Cardiac fibroblast (primary cell): ENCODE results near the gene CD300H.

Source experiments
- DNase-seq, 2 donors: peaks; one replicate each; pipeline versions ENCODE4 v3.0.0 to v3.0.0-alpha.2; 2010; ENCODE audit warnings: low read depth in 2 of 2
- H3K4me3 ChIP-seq, 2 donors: replicated peaks in 1 of 2; 1 replicate in 1 of 2; 2 replicates in 1 of 2; pipeline ENCODE4 v1.5.1; 2011; ENCODE audit warnings: low read depth in 2 of 2, low read length in 2 of 2, mild to moderate bottlenecking in 2 of 2, moderate library complexity in 1 of 2
- CTCF ChIP-seq: IDR thresholded peaks from one replicate; pipeline ENCODE4 v1.5.1; 2011; ENCODE audit warnings: low read depth, mild to moderate bottlenecking, low read length, inconsistent platforms

The CD300H gene

DNA sequence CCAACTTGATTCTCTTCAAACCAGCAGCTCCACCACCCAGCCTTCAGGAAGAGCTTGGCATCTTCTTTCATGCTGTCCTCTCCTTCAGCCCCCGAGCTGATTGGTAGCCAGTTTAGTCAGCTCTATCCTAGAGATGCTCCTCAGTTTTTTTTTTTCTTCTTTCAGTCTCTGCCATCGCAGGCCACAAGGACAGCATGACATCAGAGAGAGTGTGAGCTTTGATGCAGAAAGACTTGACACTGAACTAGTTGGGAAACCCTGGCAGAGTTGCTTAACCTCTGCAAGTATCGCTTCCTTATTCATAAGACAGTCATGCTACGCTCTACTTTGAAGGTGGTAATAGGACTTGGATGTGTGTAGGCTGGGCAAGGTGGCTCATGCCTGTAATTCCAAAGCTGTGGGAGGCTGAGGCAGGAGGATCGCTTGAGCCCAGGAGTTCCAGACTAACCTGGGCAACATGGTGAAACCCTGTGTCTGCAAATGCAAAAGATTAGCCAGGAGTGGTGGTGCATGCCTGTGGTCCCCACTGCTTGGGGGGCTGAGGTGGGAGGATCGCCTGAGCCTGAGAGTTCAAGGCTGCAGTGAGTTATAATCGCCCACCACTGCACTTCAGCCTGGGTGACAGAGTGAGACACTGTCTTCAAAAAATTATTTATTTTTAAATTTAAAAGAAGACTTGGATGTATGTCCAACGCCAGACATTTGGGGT is 38.7 kb downstream of the CD300H start:
- DNase-seq = no peak
- TF ChIP-seq CTCF = no peak
- no peak overlapping the region for H3K4me3 ChIP-seq

GRCh38 chr17:74527756-74528155 is 39.6 kb downstream of the CD300H start:
- TF ChIP-seq CTCF = no peak
- no peak overlapping the region for H3K4me3 ChIP-seq
- no peak for DNase-seq

- no peak for DNase-seq
- H3K4me3 ChIP-seq = no peak overlapping the region
- TF ChIP-seq CTCF = no peak
Observed at GRCh38 chr17:74527081-74527480, 40.2 kb downstream of the CD300H start.

DNA sequence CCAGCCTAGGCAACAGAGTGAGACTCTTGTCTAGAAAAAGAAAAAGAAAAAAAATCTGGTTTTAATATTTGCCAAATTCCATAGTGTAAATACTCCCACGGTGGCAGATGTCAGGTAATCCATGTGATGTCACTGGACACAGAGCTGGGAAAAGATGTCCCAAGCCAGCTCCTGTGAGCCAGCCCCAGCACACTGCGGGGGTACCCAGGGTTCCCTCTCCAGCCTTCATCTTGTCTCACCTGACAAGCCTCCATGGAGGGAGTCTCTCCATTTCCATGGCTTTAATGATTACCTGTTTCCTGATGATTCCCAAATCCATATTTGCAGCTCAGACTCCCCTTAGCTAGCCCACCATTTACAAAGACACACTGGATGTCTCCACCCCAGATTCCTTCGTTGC is 40.6 kb downstream of the CD300H start:
- no peak overlapping the region for H3K4me3 ChIP-seq
- no peak for DNase-seq
- TF ChIP-seq CTCF = no peak

- TF ChIP-seq CTCF = no peak
- H3K4me3 ChIP-seq = no peak overlapping the region
- DNase-seq = no peak
Observed at GRCh38 chr17:74525781-74526288, 41.5 kb downstream of the CD300H start.

- no peak overlapping the region for H3K4me3 ChIP-seq
- DNase-seq = no peak
- TF ChIP-seq CTCF = no peak
Observed at GRCh38 chr17:74525465-74525725, 41.9 kb downstream of the CD300H start.

DNA sequence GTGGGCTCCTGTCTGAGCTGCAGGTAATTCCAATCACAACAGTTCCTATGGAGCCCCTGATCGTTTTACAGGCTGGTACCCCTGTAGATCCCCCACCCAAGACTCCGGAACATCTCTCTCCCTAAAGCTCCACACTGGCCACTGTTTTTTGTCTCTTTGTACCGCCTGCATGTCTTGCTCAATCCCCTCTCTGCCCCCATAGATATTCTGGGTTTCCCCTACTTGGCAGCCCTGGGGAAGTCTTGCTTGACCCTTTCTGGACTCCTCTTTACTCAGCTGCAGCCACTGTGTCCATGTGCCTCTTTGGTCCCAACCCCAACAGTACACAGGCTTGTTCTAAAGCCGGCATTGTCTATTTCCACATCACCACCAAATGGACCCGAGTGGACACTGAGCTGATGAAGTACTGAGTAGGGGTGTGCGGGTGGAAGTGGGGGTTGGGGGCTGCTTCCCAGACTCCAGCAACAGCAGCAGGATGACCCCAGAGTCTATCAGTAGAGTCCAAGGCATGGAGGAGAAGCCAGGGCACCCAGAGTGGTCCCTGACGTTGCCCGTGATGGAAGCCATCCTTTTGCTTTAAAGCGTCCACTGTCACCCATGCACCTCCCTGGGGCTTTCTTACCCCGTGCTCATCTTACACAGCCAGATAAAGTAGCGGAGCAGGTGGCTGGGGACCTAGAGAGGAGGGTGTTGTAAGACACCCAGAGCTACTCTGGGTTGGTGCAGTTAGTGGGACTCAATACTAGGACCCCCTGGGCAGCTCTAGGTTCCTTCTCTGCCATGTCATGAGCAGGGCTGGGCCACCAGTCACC is 42.5 kb downstream of the CD300H start:
- DNase-seq = no peak
- H3K4me3 ChIP-seq = no peak overlapping the region
- no peak for TF ChIP-seq CTCF
